Upper lobe of right lung (tissue), 1 donor: Measurements from ENCODE around the gene KCNAB2. TPM values are rescaled to one million over a fixed set of nuclear protein-coding genes. Genes with fewer than 3 reads are reported as not detected.

ENCODE experiments used
- ATAC-seq: fragments of 200-7000 bp; cut with Tn5 transposase; one replicate; pipeline ENCODE4 v1.9.1; 2020; ENCODE audit warnings: mild to moderate bottlenecking, moderate library complexity
- DNase-seq: peaks from one replicate; pipeline ENCODE4 v3.0.0-alpha.2; 2020
- H3K27ac ChIP-seq: fragments of 200-600 bp; one replicate; pipeline ENCODE4 v1.8.0; 2022
- H3K27me3 ChIP-seq: fragments of 200-600 bp; one replicate; pipeline ENCODE4 v1.8.0; 2022; ENCODE audit warnings: mild to moderate bottlenecking
- H3K36me3 ChIP-seq: fragments of 200-600 bp; one replicate; pipeline ENCODE4 v1.8.0; 2022
- H3K4me1 ChIP-seq: fragments of 200-600 bp; one replicate; pipeline ENCODE4 v1.8.0; 2022
- H3K4me3 ChIP-seq: fragments of 200-600 bp; one replicate; pipeline ENCODE4 v1.8.0; 2022; ENCODE audit warnings: mild to moderate bottlenecking
- H3K9me3 ChIP-seq: fragments of 200-600 bp; one replicate; pipeline ENCODE4 v1.8.0; 2022
- intact Hi-C: fragments of 100-400 bp; cut with DNase I; formaldehyde crosslinking; loops from one replicate; pipeline ENCODE4 v1.11.0; 2022
- total RNA-seq: library from RNA; stranded (reverse); fragmentation: NEBNext Ultra II Directional; extraction: Animal tissue kit (Norgen Biotek cat#: 25700); gene quantifications from one replicate; pipeline ENCODE4 v1.2.1, GENCODE V29; 2021
- TF ChIP-seq, protein P1 (sequence below): fragments of 200-600 bp; IDR thresholded peaks from one replicate; pipeline ENCODE4 v1.8.0; 2022; ENCODE audit warnings: antibody characterized with exemption
- donor health status: DM: no; HTN: yes; CAD: no; lungs with severe emphysema.

KCNAB2 gene
- total RNA-seq, 1 donor from 2014 or later, result 60.4 TPM

DNA sequence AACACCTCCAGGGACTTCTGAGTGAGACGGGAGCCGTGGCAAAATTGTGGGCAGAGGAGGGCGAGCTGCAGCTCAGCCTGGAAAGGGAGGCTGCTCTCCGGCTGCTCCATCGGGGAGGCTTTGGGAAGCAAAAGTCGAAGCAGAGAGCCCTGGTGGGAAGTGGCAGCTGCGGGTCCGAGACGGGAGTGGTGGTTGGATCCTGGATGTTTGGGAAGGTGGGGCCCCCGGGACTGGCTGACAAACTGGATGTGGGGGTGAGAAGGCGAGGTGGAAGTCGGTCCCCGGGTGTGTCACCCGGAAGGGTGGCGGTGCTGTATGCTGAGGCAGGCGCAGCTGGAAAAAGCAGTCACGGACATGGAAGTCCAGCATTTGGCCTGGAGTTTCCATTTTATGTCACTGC, 52.1 kb downstream of the KCNAB2 start:
- TF ChIP-seq, protein P1, sequence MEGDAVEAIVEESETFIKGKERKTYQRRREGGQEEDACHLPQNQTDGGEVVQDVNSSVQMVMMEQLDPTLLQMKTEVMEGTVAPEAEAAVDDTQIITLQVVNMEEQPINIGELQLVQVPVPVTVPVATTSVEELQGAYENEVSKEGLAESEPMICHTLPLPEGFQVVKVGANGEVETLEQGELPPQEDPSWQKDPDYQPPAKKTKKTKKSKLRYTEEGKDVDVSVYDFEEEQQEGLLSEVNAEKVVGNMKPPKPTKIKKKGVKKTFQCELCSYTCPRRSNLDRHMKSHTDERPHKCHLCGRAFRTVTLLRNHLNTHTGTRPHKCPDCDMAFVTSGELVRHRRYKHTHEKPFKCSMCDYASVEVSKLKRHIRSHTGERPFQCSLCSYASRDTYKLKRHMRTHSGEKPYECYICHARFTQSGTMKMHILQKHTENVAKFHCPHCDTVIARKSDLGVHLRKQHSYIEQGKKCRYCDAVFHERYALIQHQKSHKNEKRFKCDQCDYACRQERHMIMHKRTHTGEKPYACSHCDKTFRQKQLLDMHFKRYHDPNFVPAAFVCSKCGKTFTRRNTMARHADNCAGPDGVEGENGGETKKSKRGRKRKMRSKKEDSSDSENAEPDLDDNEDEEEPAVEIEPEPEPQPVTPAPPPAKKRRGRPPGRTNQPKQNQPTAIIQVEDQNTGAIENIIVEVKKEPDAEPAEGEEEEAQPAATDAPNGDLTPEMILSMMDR, result no peak
- ATAC-seq (no peak), DNase-seq (peak; percentile 48)
- H3K4me1 ChIP-seq, result no peaks in the 10 kb centered on the region
- no peak overlapping the region for H3K27ac ChIP-seq
- intact Hi-C loops, result no loop called here
- H3K36me3 ChIP-seq, result no peaks in the 10 kb centered on the region
- H3K4me3 ChIP-seq, result no peak overlapping the region
- H3K27me3 ChIP-seq, result no peaks in the 10 kb centered on the region
- H3K9me3 ChIP-seq, result no peaks in the 10 kb centered on the region

DNA sequence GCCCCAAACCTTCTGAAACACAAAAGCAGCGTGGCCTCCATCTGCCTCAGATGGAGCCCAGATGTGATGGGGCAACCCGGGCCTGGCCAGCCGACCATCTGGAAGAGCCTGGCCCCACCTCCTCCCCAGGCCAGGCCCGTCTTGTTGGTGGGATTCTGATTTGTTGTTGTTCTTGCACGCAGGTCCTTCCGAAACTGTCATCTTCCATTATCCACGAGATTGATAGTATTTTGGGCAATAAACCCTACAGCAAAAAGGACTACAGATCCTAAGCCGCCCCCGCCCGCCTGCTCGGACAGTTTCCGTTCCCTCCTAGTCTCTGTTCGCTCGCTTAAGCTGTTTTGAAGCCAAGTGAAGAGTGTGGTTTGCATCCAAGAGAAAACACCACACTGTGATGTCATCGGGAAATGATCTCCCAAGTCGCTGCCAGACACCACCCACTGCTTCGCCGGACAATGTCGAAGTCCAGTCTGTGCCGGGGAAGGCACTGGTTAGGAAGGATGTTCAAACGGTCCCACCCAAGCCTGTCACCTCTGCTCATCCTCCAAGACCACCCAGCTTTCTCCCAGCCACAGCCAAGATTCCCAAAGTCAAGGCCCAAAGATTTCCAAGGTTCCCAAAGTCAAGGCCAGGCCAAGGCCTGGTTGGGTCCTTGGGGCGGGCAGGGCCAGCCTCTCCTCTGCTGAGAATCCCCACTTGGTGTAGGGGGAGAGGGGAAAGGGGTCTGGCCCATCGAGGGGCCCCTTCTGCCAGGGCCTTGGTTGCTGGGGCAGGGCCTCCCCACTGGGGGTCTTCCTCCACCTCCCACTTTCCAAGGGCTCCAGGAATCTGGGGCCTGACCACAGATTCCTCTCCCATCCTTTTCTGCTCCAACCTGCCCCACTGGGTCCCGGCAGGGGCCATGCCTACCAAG, 52.9 kb downstream of the KCNAB2 start:
- peak; percentile 41 for DNase-seq
- H3K27ac ChIP-seq, result no peak overlapping the region
- H3K9me3 ChIP-seq, result no peaks in the 10 kb centered on the region
- no peaks in the 10 kb centered on the region for H3K36me3 ChIP-seq
- intact Hi-C loops, result no loop called here
- TF ChIP-seq, protein P1, result no peak
- H3K4me1 ChIP-seq, result no peaks in the 10 kb centered on the region
- H3K4me3 ChIP-seq, result no peak overlapping the region
- ATAC-seq, result no peak
- no peaks in the 10 kb centered on the region for H3K27me3 ChIP-seq

DNA sequence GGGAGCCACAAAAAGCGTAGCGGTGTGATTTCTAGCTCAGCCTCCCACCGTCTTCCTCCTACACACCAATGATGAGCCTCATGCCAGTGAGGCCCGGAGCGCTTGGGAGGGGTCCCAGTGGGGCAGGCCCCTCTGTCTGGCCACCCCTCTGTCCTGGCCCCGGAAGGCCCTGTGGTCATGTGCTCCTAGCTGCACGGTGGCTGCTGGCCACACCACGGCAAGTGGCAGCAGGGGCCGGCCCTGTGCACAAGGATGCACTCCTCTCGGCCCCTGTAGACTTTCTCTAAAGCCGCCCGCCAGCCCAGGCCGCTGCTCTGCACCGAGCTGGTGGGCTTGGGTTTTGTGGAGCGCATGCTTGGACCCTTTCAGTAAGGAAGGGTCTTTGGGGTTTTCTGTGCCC, 53.6 kb downstream of the KCNAB2 start:
- H3K27ac ChIP-seq, result no peak overlapping the region
- DNase-seq, result peak; percentile 53
- H3K36me3 ChIP-seq, result no peaks in the 10 kb centered on the region
- TF ChIP-seq, protein P1, result no peak
- intact Hi-C loops, result no loop called here
- H3K4me3 ChIP-seq, result no peak overlapping the region
- H3K27me3 ChIP-seq, result peaks cover 5% of the 10 kb centered on the region
- H3K9me3 ChIP-seq, result no peaks in the 10 kb centered on the region
- H3K4me1 ChIP-seq, result no peaks in the 10 kb centered on the region
- no peak for ATAC-seq

DNA sequence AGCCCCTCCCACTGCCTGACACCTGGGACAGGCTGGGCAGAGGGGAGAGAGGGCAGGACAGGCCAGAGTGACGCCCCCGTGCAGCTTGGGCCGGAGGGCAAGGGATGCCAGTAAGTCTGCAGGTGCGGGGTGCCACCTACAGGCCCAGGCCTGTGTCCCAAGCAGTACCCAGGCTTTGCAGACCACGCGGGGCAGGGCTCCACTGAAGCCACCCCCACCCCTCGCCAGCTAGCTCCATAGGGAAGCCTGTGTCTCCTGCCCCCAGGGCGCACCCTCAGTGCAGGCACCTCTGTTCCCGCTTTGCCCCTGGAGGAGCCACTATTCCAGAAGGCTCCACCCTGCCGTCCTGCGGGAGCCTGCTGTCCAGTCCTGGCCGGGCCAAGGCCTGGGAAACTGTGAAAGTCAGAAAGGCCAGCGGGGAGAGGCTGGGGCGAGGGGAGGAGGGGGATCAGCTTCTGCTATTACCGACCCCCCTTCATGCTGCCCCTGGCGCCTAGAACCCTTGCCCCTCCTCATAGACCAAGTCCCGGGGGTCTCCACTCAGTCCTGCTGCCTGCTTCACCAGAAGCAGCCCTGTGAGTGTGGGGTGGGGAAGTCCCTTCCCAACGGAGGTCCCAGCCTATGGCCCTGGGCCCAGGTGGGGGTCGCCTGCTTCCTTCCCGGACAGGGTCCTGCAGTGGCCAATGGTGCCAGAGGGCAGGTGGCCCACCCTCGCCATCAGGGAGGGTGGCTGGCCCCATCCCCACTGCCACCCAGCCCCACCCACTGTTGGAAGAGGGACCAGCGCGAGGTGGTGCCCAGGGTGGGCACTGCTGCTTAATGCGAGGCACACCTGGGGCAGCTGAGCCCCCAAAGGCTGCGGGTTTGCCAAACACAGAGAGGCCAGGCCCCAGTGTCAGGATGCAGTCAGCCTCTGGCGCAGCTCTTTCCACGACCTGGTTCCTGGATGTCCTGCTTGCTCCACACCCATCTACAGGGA, 54.4 kb downstream of the KCNAB2 start:
- no peaks in the 10 kb centered on the region for H3K9me3 ChIP-seq
- no peak overlapping the region for H3K27ac ChIP-seq
- no peaks in the 10 kb centered on the region for H3K36me3 ChIP-seq
- intact Hi-C loops, result no loop called here
- DNase-seq (peak; percentile 63), ATAC-seq (peak; percentile 35)
- no peaks in the 10 kb centered on the region for H3K4me1 ChIP-seq
- peaks cover 12% of the 10 kb centered on the region for H3K27me3 ChIP-seq
- TF ChIP-seq, protein P1, result no peak
- no peak overlapping the region for H3K4me3 ChIP-seq

DNA sequence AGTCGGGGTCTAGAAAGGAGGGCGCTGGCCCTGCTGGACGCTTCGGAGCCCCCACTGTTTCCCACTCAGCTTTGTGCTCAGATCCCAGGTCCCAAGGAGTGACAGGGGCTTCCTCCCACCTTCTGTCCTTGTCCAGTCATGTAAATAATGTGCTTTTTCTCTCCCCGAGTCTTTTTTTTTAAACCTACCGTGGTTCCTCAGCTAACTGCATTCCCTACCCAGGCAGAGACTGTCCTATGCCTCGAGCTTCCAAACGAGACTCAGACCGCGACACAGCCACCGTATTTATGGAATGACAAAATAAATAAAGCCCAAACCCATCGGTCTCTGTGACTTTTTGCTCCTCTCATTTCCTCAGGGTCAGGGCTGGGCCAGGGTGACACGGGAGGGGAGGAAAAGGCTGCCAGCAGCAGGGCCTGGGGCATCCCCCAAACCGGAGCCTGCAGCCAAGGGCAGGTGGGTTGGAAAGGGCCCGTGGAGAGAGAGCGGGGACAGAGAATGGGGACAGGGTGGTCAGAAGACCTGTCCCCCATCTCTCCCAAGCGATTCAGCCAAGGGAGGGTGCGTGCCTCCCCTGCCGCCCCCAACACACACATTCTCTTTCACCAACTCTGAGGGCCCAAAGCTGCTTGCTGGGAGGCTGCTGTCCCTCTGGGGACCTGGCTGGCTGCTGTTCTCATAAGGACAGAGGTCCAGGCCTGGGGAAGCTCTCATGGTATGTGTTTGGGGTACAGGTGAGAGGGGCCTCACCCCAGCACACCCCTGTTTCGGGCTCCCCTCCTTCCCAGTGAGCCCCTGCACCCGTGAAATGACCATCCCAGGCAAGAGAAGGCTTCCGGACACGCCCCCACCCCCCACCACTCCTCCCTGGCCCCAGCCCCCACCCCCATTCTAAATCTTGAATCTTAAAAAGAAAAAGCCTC, 55.4 kb downstream of the KCNAB2 start:
- Histone ChIP-seq H3K4me1 (no peaks in the 10 kb centered on the region), H3K27me3 (peaks cover 12% of the 10 kb centered on the region), H3K9me3 (no peaks in the 10 kb centered on the region), H3K36me3 (no peaks in the 10 kb centered on the region), H3K27ac (no peak overlapping the region), H3K4me3 (no peak overlapping the region)
- ATAC-seq (no peak), DNase-seq (peak; percentile 57)
- intact Hi-C loops, result no loop called here
- TF ChIP-seq, protein P1, result no peak
